Islet precursor cell (in vitro differentiated cells): ENCODE data around the gene SOCS7.
"Not testable (repeated sequence)": the region's sequence is repeated elsewhere in the genome, so short reads cannot be mapped to it uniquely, and the experiment has no call there.

Experiments
- DNase-seq: peaks from one replicate; pipeline ENCODE4 v3.0.0-alpha.2; 2018

The SOCS7 gene

DNA sequence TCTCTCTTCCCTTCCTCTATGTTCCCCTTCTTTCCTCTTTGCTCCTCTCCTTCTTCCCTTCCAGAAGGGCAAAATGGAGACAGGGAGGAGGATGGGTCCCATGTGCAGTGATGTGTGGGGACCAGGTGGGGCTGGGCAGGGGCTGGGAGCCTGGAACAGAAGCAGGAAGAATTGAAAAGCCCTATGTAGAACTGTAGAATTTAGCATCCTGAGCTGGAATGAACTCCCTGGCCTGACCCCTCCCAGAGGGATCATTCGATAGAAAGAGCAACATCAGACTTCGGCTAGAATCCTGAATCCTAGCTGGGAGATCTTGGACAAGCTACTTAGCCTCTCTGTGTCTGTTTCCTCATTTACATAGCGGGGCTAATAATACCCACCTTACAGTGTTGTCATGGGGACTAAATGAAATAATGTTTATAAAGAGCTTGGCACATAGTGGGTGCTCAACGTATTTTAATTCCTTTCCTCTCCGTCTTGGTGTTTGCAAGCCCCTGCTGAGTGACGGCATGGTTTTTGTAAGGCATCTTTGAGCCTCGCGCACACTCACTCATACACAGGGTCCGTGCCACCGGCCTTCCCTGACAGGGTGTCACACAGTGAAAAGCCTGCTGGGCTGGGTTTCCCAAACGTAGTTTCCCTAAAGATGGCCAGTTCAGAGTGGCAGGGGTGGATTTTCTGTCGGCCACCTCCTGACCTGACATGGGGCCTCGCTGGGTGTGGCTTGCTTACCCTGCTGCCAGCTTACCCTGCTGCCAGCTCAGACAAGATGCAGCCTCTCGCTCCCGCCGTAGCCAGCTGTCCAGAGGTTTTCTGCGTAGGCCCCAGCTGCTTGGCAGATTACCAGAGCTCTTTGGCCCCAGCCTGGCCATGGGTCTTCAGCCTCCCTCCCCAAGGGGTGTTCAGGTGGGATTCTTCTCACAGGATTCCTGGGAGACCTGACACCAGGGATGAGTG is 70.5 kb downstream of the SOCS7 start:
- no peak for DNase-seq

GRCh38 chr17:38424297-38424972 is 72.8 kb downstream of the SOCS7 start:
- no peak for DNase-seq

- no peak for DNase-seq
Observed at GRCh38 chr17:38425031-38425430, 73.4 kb downstream of the SOCS7 start.

- DNase-seq, result peak; percentile 71
Observed at GRCh38 chr17:38425744-38426143, 74.1 kb downstream of the SOCS7 start.

DNA sequence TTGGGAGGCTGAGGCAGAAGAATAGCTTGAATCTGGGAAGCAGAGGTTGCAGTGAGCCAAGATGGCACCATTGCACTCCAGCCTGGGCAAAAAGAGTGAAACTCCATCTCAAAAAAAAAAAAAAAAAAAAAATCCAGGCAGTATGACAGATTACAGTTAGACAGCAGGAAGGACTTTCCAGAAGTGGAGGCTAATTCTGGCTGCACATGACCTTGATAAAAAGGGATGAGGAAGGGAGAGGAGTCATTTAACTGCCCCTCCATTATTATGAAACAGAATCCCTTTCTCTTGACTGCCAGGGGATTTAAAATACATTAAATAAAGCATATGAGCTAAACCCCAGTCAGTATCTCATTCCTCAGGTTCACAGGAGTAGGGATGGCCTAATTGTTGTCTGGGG is 74.8 kb downstream of the SOCS7 start:
- DNase-seq, result no peak

- no peak for DNase-seq
Observed at GRCh38 chr17:38427160-38427949, 75.7 kb downstream of the SOCS7 start.

GRCh38 chr17:38428112-38428642 is 76.5 kb downstream of the SOCS7 start, which contains the start of gene ARHGAP23:
TSS of gene ARHGAP23 (plus strand) at chr17:38428464. CDS start at chr17:38428486, 22 bp downstream.
- DNase-seq, result peak; percentile 84

GRCh38 chr17:38428643-38429371 is 77.2 kb downstream of the SOCS7 start:
- DNase-seq, result peak; percentile 82

GRCh38 chr17:38429476-38430100 is 77.9 kb downstream of the SOCS7 start:
- no peak for DNase-seq

GRCh38 chr17:38430316-38430715 is 78.7 kb downstream of the SOCS7 start:
- no peak for DNase-seq

DNA sequence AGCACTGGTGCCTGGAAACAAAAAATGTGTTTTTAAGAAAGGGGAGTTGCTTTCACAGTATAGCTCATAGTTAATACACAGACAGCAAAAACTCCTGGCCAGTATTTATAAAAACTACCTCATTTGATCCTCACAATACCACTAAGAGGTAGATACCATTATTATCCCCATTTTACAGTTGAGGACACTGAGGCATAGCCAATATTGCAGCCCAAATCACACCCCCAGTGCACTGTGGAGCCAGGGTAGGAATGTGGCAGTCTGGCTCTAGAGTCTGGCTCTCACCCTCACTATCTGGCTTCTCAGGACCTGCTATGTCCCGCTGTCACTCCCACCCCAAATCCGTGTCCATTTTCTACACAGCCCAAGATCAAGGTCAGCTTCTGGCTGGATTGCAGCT is 79.2 kb downstream of the SOCS7 start:
- DNase-seq, result no peak

DNA sequence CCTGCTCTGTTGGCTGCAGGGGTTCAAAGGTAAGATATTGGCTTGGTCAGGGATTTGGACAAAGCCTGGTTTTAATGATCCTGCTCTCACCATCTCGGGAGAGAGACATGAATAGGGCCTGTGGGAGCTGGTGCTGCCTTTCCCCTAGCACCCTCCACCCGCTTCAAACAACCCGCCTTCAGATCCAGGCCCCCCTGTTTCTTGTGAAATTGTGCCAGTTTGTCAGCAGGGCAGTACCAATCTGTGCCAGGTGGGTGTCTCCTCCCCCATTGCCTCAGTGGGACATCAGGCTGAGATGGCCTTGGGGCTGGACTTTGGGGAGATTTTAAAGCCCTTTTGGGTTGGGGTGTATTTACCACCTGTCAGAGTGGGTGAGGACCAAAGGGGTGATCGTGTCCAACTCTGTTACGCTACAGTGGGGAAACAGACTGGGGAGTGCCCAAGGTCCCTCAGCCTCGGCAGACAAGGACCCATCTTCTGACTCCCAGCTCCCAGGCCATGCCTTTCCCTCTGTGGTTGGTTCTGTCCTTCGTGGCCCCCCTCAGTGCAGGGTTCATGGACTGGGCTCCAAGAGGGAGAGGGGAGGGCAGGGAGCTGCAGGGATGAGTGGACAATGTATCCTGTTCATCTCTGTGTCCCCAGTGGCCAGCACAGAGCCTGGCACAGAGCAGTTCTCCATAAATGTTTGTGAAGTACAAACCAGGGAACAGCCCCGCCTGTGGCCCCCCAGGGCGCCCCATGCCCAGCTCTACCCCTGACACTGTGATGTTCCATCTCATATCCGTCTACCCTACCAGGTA is 79.9 kb downstream of the SOCS7 start:
- DNase-seq, result no peak

DNA sequence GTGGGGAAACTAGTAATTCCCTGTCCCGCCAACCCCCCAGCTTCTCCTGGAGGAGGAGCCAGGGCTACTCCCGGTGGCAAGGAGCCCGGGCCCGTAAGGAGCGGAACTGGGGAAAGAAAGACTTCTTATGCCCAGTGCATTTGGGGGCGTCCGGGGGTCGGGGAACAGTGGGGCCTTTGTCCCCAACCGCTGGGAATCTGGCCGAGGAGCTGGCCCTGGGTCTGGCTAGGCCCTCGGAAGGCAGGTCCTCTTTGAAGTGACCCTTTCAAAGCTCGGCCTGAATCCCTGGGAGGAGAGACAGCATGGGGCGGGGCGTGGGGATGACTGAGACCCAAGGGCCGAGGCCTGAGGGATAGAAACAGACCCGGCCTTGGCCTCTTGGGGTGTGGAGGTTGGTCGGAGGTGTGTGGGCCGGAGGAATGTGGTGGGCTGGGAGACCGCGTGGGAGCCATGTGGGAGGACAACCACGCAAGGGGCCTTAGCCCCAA is 82.6 kb downstream of the SOCS7 start:
- no peak for DNase-seq

DNA sequence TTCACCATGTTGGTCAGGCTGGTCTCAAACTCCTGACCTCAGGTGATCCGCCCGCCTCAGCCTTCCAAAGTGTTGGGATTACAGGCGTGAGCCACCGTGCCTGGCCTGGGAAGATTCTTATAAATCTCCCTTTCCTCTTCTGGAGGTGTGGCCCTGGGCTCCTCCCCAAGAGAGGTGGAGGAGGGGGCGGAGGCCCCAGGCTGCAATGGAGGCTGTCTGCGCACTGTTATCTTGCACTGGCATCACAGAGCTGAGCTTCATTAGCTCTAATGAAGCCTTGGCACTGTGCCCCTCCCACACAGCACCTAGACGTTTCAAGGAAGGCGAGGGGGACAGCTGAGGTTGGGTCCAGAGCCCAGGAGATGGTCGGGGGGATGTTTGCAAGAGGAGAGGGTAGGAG is 84.2 kb downstream of the SOCS7 start:
- DNase-seq, result no peak

DNA sequence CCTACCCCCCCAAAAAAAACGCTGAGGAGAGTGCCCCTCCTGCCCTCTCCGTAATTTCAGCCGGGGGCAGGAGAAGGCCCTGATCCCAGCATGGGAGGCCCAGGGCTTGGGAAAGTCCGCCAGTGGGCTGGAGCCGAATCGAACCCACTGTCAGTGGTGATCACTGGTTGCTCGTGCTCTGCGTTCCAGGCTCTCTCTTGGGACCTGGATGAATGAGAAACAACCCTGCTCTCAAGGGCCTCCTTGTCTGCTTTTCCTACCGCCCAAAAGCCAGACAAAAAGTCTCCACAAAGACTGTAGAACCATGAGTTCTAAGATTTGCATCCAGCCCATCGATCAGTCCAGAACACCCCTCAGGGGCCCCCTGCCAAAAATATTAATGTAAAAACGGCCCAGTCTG is 84.7 kb downstream of the SOCS7 start:
- DNase-seq, result no peak

DNA sequence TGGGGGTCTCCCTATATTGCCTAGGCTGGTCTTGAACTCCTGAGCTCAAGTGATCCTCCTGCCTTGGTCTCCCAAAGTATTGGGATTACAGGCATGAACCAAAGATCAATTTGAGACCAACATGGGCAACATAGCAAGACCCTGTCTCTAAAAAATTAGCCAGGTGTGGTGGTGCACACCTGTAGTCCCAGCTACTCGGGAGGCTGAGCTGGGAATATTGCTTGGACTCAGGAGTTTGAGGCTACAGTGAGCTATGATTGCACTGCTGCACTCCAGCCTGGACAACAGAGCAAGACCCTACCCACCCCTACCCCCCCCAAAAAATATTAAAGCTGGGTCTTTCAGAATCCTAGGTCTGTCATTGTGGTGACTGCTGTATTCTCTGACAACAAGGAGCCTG is 85.7 kb downstream of the SOCS7 start:
- DNase-seq, result not testable (repeated sequence)

DNA sequence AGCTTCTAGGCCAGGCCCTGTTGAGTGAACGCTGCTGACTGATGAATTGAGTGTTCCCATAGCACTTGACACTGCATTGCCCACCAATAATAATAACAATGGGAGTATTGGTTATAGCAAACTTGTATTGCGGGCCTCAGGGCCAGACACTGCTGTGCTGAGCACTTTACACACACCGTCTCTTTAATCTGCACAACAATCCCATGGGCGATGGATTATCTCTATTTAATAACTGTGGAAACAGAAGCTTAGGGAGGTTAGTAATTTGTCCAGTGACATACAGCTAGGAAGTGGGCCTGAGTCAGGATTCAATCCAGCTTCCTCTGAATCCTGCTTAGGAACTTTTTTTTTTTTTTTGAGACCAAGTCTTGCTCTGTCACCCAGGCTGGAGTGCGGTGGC is 87.8 kb downstream of the SOCS7 start:
- no peak for DNase-seq

- peak; percentile 79 for DNase-seq
Observed at GRCh38 chr17:38440614-38441397, 89.2 kb downstream of the SOCS7 start.

DNA sequence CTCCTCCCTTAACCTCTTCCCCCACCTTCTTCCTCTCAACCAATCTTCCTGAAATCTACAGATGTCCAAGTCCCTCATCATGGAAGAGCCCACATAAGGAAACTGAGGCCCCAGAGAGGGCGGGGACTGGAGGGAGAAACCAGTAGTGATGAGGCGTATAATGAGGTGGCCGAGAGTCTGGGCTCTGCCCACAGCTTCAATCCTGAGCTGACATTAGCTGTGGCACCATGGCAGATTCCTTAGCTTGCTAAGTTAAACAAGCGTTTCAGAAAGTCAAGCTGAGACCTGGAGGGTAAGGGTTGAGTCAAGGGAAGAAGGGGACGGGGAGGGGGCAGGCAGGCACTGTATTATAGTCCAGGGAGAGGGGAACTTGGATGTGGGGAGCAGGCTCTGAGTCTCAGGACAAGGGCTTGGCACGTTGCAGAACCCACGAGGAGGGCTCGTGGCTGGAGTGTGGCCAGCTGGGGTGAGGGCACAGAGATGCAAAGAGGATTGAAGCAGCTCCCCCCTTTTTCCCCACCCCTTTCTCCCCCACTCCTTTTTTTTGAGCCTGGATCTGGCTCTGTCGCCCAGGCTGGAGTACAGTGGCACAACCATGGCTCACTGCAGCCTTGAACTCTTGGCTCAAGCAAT is 89.9 kb downstream of the SOCS7 start:
- DNase-seq, result no peak
